Spleen (tissue), 11 donors: ENCODE measurements around the gene TMEM186. TPM values are rescaled to one million over a fixed set of nuclear protein-coding genes. Genes with fewer than 3 reads are reported as not detected.

Experiments
- DNase-seq: peaks from one replicate; pipeline ENCODE4 v3.0.0-alpha.2; 2020
- H3K27ac ChIP-seq, 8 donors: fragments of 200-600 bp; sonication (generic) in 7 of 8; 1 replicate in 4 of 8; 2 replicates in 4 of 8; pipeline versions ENCODE4 v1.5.0 to v1.8.0; 2016 to 2021; ENCODE audit warnings: inconsistent platforms in 4 of 8, mild to moderate bottlenecking in 4 of 8, moderate library complexity in 1 of 8
- H3K27me3 ChIP-seq, 7 donors: fragments of 200-600 bp; sonication (generic) in 6 of 7; replicated peaks in 1 of 7; 1 replicate in 4 of 7; 2 replicates in 3 of 7; pipeline versions ENCODE4 v1.5.0 to v1.8.0; 2016 to 2021; ENCODE audit warnings: inconsistent platforms in 3 of 7, mild to moderate bottlenecking in 1 of 7
- H3K36me3 ChIP-seq, 6 donors: fragments of 200-600 bp; sonication (generic) in 5 of 6; 1 replicate in 4 of 6; 2 replicates in 2 of 6; pipeline versions ENCODE4 v1.5.0 to v1.8.0; 2016 to 2021; ENCODE audit warnings: inconsistent platforms in 2 of 6
- H3K4me1 ChIP-seq, 6 donors: fragments of 200-600 bp; sonication (generic) in 5 of 6; 1 replicate in 3 of 6; 2 replicates in 3 of 6; pipeline versions ENCODE4 v1.5.0 to v1.8.0; 2016 to 2021; ENCODE audit warnings: inconsistent platforms in 3 of 6
- H3K4me3 ChIP-seq, 8 donors: fragments of 200-600 bp; sonication (generic) in 7 of 8; 1 replicate in 4 of 8; 2 replicates in 4 of 8; pipeline versions ENCODE4 v1.5.0 to v1.8.0; 2016 to 2021; ENCODE audit warnings: inconsistent platforms in 4 of 8, mild to moderate bottlenecking in 4 of 8, moderate library complexity in 2 of 8
- H3K9me3 ChIP-seq, 8 donors: fragments of 200-600 bp; sonication (generic) in 7 of 8; 1 replicate in 4 of 8; 2 replicates in 4 of 8; pipeline versions ENCODE4 v1.5.0 to v1.8.0; 2016 to 2021; ENCODE audit warnings: inconsistent platforms in 4 of 8
- CTCF ChIP-seq, 11 experiments: fragments of 200-600 bp in 7 of 11; fragments of 450-650 bp in 4 of 11; sonication (generic) in 4 of 11; IDR thresholded peaks in 8 of 11; conservative IDR thresholded peaks in 3 of 11; 1 replicate in 7 of 11; 2 replicates in 4 of 11; pipeline versions ENCODE4 v1.4.0 to v1.8.0; 2016 to 2021; ENCODE audit warnings: antibody characterized with exemption in 11 of 11, inconsistent platforms in 4 of 11, mild to moderate bottlenecking in 1 of 11
- POLR2A ChIP-seq, 3 donors: fragments of 450-650 bp; IDR thresholded peaks; one replicate each; pipeline ENCODE4 v1.5.1; 2017; ENCODE audit warnings: antibody characterized with exemption in 3 of 3, mild to moderate bottlenecking in 1 of 3
- POLR2AphosphoS5 ChIP-seq, 3 donors: sonication (generic); formaldehyde crosslinking; IDR thresholded peaks; one replicate each; pipeline ENCODE4 v1.5.1; 2017; ENCODE audit warnings: antibody characterized with exemption in 3 of 3
- WGBS, 5 donors: extraction: QIAGEN DNeasy Blood & Tissue Kit in 3 of 5; methylation state at CpG; one replicate each; pipeline versions ENCODE4 v1.1.5 to v1.1.7; 2013 to 2018; 5-methylcytosine and 5-hydroxymethylcytosine counted together
- intact Hi-C: fragments of 100-400 bp; cut with DNase I; formaldehyde crosslinking; loops from one replicate; pipeline ENCODE4 v1.15.0; 2023; ENCODE audit warnings: low total_unique reads
- polyA plus RNA-seq, 3 donors: library from polyadenylated mRNA; stranded (reverse); fragments of 200-250 nt; gene quantifications; one replicate each; pipeline ENCODE4 v1.2.1, GENCODE V29; 2013
- total RNA-seq, 7 donors: library from RNA; depleted of rRNA in 3 of 7; stranded (reverse); fragments of >200 nt in 3 of 7; fragmentation: NEBNext Ultra II Directional in 4 of 7; extraction: Animal tissue kit (Norgen Biotek cat#: 25700) in 4 of 7; gene quantifications; one replicate each; pipeline versions ENCODE4 v1.1.0 to v1.2.1, GENCODE V29; 2016 to 2021
- donor health status: healthy with polysubstance abuse.
- donor health status: DM: no; HTN: no; CAD: no; lungs with moderate emphysema.
- donor health status: DM: no; HTN: no; CAD: no.
- donor health status: Bipolar disorder and iron deficiency.
- donor health status: healthy.
- donor health status: DM: no; HTN: no; CAD: no.
- donor health status: DM: yes; HTN: yes; CAD: no.

The TMEM186 gene
- total and polyA plus RNA-seq, 10 donors: 5.8 to 13.3 (median 8.7) TPM

- intact Hi-C loops: no loop called here
- H3K36me3 ChIP-seq: peaks cover 8 to 96% (median 78%) of the 10 kb centered on the region in 6 donors
- H3K9me3 ChIP-seq: no peaks in the 10 kb centered on the region
- H3K4me3 ChIP-seq: no peak overlapping the region
- H3K27me3 ChIP-seq: no peaks in the 10 kb centered on the region
- H3K4me1 ChIP-seq: peaks cover 0 to 31% (median 11%) of the 10 kb centered on the region in 6 donors
- DNase-seq: no peak
- H3K27ac ChIP-seq: no peak overlapping the region
- TF ChIP-seq POLR2AphosphoS5 (IDR thresholded peaks at IDR 0.05): no peak
- TF ChIP-seq POLR2A (IDR thresholded peaks at IDR 0.05): no peak
- no peak for TF ChIP-seq CTCF (IDR thresholded peaks at IDR 0.05 in 8 of 11, conservative IDR thresholded peaks at IDR 0.05 in 3 of 11)
- 61 to 79% (median 69%) methylated on average over 6 of the region's 6 CpGs for WGBS, 5 donors
Measured at GRCh38 chr16:8816967-8817655, 19.7 kb upstream of the TMEM186 start.

GRCh38 chr16:8814095-8814806, 16.8 kb upstream of the TMEM186 start:
- Histone ChIP-seq H3K27me3 (no peaks in the 10 kb centered on the region), H3K9me3 (no peaks in the 10 kb centered on the region), H3K36me3 (peaks cover 8 to 100% (median 89%) of the 10 kb centered on the region in 6 donors), H3K4me1 (peaks cover 0 to 23% (median 5%) of the 10 kb centered on the region in 6 donors), H3K27ac (no peak overlapping the region), H3K4me3 (no peak overlapping the region)
- intact Hi-C loops: no loop called here
- no peak for TF ChIP-seq POLR2AphosphoS5 (IDR thresholded peaks at IDR 0.05)
- TF ChIP-seq CTCF (IDR thresholded peaks at IDR 0.05 in 8 of 11, conservative IDR thresholded peaks at IDR 0.05 in 3 of 11): no peak
- TF ChIP-seq POLR2A (IDR thresholded peaks at IDR 0.05): no peak
- no peak for DNase-seq
- 83 to 95% (median 90%) methylated on average over 14 of the region's 14 CpGs for WGBS, 5 donors

- intact Hi-C loops: no loop called here
- WGBS, 5 donors: 68 to 87% (median 75%) methylated on average over 12 of the region's 12 CpGs
- DNase-seq: no peak
Measured at GRCh38 chr16:8812162-8812843, 14.9 kb upstream of the TMEM186 start.

More at GRCh38 chr16:8812162-8812843, 14.9 kb upstream of the TMEM186 start:
- H3K9me3 ChIP-seq: no peaks in the 10 kb centered on the region
- peaks cover 19 to 100% (median 96%) of the 10 kb centered on the region in 6 donors for H3K36me3 ChIP-seq
- no peak overlapping the region for H3K27ac ChIP-seq
- no peaks in the 10 kb centered on the region for H3K27me3 ChIP-seq
- no peak overlapping the region for H3K4me3 ChIP-seq
- TF ChIP-seq POLR2AphosphoS5 (IDR thresholded peaks at IDR 0.05): no peak
- TF ChIP-seq POLR2A (IDR thresholded peaks at IDR 0.05): no peak
- TF ChIP-seq CTCF (IDR thresholded peaks at IDR 0.05 in 8 of 11, conservative IDR thresholded peaks at IDR 0.05 in 3 of 11): no peak
- peaks cover 0 to 9% (median 0%) of the 10 kb centered on the region in 6 donors for H3K4me1 ChIP-seq
